Activated CD8-positive, alpha-beta T cell treated with anti-CD3 and anti-CD28 coated beads, Interleukin-2, amount 10 ng/mL, durations not matched to agents 7 days and 5 days (primary cell): ENCODE measurements around the gene SIAH1. TPM values are rescaled to one million over a fixed set of nuclear protein-coding genes. Genes with fewer than 3 reads are reported as not detected.
A peak's percentile ranks its signal among the peaks of the same experiment; 100 is the strongest.
"Not testable (repeated sequence)": the region's sequence is repeated elsewhere in the genome, so short reads cannot be mapped to it uniquely, and the experiment has no call there.

Experiments
- ATAC-seq: fragments of 150-1000 bp; cut with Tn5 transposase; one replicate; pipeline ENCODE4 v1.10.0; 2021; ENCODE audit warnings: moderate library complexity
- CTCF ChIA-PET: fragments of 350-600 bp; sonication (Branson Sonifier 250); formaldehyde crosslinking; loops from one replicate; lab custom pipeline; 2021; ENCODE audit warnings: antibody characterized with exemption; lab: Charles Lee
- POLR2A ChIA-PET: fragments of 350-600 bp; sonication (Branson Sonifier 250); formaldehyde crosslinking; loops from one replicate; lab custom pipeline; 2021; ENCODE audit warnings: antibody characterized with exemption; lab: Charles Lee
- DNase-seq: peaks from one replicate; pipeline ENCODE4 v3.0.0-alpha.2; 2020
- H3K27ac Mint-ChIP-seq: one replicate; pipeline ENCODE4 v1.8.0; 2021; ENCODE audit warnings: mild to moderate bottlenecking, mixed read lengths
- H3K27me3 Mint-ChIP-seq: one replicate; pipeline ENCODE4 v1.8.0; 2021; ENCODE audit warnings: low read depth, mixed read lengths
- H3K36me3 Mint-ChIP-seq: one replicate; pipeline ENCODE4 v1.8.0; 2021; ENCODE audit warnings: low read depth, mixed read lengths
- H3K4me1 Mint-ChIP-seq: one replicate; pipeline ENCODE4 v1.8.0; 2021; ENCODE audit warnings: low read depth, mixed read lengths
- H3K4me3 Mint-ChIP-seq: one replicate; pipeline ENCODE4 v1.8.0; 2021; ENCODE audit warnings: mild to moderate bottlenecking, mixed read lengths
- H3K9me3 Mint-ChIP-seq: one replicate; pipeline ENCODE4 v1.8.0; 2022; ENCODE audit warnings: mixed read lengths; ENCODE audit not compliant: insufficient read depth
- total RNA-seq, 2 experiments: library from RNA; stranded (reverse); gene quantifications; one replicate each; pipeline ENCODE4 v1.2.3, GENCODE V29; 2021

SIAH1 gene
- total RNA-seq, 2 experiments from 2014 or later = 14.9 to 15.6 TPM

DNA sequence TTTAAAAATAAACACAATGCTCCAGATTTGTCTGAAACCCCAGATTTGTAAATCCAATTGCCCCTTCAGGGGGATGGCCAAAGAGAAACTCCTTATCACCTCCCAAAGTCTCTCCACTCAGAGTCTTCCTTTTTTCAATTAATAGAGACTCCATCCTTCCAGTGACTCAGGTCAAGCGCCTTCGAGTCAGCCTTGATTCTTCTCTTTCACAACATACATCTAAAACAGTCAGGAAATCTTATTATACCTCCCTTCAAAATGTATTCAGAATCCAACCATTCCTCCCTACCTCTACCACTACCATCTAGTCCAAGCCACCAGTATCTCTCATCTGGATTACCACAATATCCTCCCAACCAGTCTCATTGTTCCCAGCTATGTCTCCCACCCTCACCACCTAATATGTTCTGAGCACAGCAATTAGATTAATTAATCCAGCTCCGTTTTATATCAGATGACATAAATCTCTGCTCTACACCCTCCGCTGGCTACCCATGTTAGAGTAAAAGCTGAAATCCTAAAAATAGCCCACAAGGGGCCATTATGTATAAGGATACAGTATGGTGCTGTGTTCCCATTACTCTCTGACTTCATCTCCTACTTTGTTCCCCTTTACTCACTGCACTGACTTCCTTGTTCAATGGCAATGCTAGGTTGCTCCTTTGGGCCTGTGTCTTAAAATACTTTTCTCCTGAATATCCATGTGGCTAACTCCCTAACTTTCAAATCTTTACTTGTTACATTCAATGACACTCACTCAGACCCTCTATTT lies 11.8 kb downstream of the SIAH1 start:
- H3K9me3 Mint-ChIP-seq = no peaks in the 10 kb centered on the region
- DNase-seq (no peak), ATAC-seq (no peak)
- ChIA-PET POLR2A (no interaction called here), CTCF (no interaction called here)
- peaks cover 23% of the 10 kb centered on the region for H3K4me1 Mint-ChIP-seq
- no peaks in the 10 kb centered on the region for H3K36me3 Mint-ChIP-seq
- H3K27ac Mint-ChIP-seq = no peak overlapping the region
- no peaks in the 10 kb centered on the region for H3K27me3 Mint-ChIP-seq
- H3K4me3 Mint-ChIP-seq = no peak overlapping the region

DNA sequence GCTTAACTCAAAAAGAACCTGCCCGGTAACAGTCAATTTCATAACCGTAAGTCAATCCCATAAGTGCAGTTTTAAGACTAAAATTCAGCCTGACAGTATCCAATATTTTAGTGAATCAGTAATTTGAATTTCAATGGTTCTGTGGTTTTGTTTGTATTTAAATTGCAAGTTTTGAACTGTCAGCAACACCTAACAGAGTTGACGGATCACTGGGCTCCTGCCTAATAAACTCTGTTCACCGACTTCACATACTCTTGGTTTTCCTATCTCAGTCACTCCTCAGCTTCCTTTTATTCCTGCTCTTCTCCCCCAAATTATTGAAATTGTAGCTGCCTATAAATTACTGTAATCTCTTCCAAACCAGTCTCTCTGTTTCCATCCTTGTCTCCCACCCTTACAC lies 12.5 kb downstream of the SIAH1 start:
- H3K4me3 Mint-ChIP-seq = no peak overlapping the region
- no peaks in the 10 kb centered on the region for H3K27me3 Mint-ChIP-seq
- H3K36me3 Mint-ChIP-seq = no peaks in the 10 kb centered on the region
- DNase-seq = no peak
- CTCF ChIA-PET = interaction anchor here (1.0 kb wide), 1 partner anchor 19 kb away, joined by 3 read pairs; no protein-coding TSS in a partner anchor
- peaks cover 16% of the 10 kb centered on the region for H3K4me1 Mint-ChIP-seq
- H3K9me3 Mint-ChIP-seq = no peaks in the 10 kb centered on the region
- ATAC-seq = no peak
- POLR2A ChIA-PET = no interaction called here
- H3K27ac Mint-ChIP-seq = no peak overlapping the region

- Mint-ChIP-seq H3K27ac (no peak overlapping the region), H3K4me1 (peaks cover 22% of the 10 kb centered on the region), H3K27me3 (no peaks in the 10 kb centered on the region), H3K4me3 (no peak overlapping the region), H3K9me3 (no peaks in the 10 kb centered on the region), H3K36me3 (no peaks in the 10 kb centered on the region)
- DNase-seq (no peak), ATAC-seq (no peak)
- ChIA-PET POLR2A (no interaction called here), CTCF (no interaction called here)
Observed at GRCh38 chr16:48371393-48371780, 13.8 kb downstream of the SIAH1 start.

GRCh38 chr16:48370668-48371392 lies 14.4 kb downstream of the SIAH1 start:
- H3K9me3 Mint-ChIP-seq, ATAC-seq, DNase-seq, H3K27ac Mint-ChIP-seq, H3K36me3 Mint-ChIP-seq, H3K4me3 Mint-ChIP-seq, POLR2A ChIA-PET, H3K27me3 Mint-ChIP-seq: not testable (repeated sequence)
- H3K4me1 Mint-ChIP-seq = peaks cover 25% of the 10 kb centered on the region
- CTCF ChIA-PET = interaction anchor here (0.6 to 2.4 kb wide), 5 partner anchors 10 to 259 kb away, joined by 3 to 12 read pairs (median 7); no protein-coding TSS in a partner anchor

DNA sequence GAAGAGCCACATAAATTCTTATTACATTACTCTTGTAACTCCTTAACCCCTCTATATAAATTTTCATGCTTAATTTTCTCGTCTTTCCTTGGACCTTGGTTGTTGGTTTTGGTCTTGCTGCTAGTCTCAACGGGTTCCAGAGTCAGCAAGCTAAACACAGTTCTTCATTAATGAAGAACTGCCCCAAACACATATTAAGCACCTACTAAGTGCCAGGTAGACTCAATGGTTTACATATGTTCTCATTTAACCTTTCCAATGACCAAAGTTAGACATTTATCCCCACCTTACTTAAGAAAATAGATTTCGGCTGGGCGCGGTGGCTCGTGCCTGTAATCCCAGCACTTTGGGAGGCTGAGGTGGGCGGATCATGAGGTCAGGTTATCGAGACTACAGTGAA lies 15.0 kb downstream of the SIAH1 start:
- Mint-ChIP-seq H3K36me3 (peaks cover 2% of the 10 kb centered on the region), H3K27ac (no peak overlapping the region), H3K4me1 (peaks cover 30% of the 10 kb centered on the region), H3K27me3 (no peaks in the 10 kb centered on the region), H3K9me3 (no peaks in the 10 kb centered on the region), H3K4me3 (no peak overlapping the region)
- POLR2A ChIA-PET = no interaction called here
- CTCF ChIA-PET = interaction anchor here (0.6 to 6.9 kb wide), 6 partner anchors 10 to 260 kb away, joined by 3 to 49 read pairs (median 8); no protein-coding TSS in a partner anchor
- ATAC-seq (no peak), DNase-seq (no peak)

GRCh38 chr16:48369765-48370164 lies 15.4 kb downstream of the SIAH1 start:
- H3K27me3 Mint-ChIP-seq = no peaks in the 10 kb centered on the region

GRCh38 chr16:48367441-48368049 lies 17.7 kb downstream of the SIAH1 start:
- ATAC-seq = no peak
- peak overlapping the region; percentile 15 for H3K4me3 Mint-ChIP-seq
- peak overlapping the region; percentile 98 for H3K27ac Mint-ChIP-seq

More at GRCh38 chr16:48369765-48370164, 15.4 kb downstream of the SIAH1 start:
- ATAC-seq (no peak), DNase-seq (no peak)
- ChIA-PET POLR2A (no interaction called here), CTCF (interaction anchor here (1.5 to 6.9 kb wide), 5 partner anchors 11 to 260 kb away, joined by 4 to 49 read pairs (median 9); no protein-coding TSS in a partner anchor)
- H3K27ac Mint-ChIP-seq = no peak overlapping the region
- H3K4me1 Mint-ChIP-seq = peaks cover 35% of the 10 kb centered on the region
- H3K9me3 Mint-ChIP-seq = no peaks in the 10 kb centered on the region
- peaks cover 2% of the 10 kb centered on the region for H3K36me3 Mint-ChIP-seq
- H3K4me3 Mint-ChIP-seq = no peak overlapping the region

DNA sequence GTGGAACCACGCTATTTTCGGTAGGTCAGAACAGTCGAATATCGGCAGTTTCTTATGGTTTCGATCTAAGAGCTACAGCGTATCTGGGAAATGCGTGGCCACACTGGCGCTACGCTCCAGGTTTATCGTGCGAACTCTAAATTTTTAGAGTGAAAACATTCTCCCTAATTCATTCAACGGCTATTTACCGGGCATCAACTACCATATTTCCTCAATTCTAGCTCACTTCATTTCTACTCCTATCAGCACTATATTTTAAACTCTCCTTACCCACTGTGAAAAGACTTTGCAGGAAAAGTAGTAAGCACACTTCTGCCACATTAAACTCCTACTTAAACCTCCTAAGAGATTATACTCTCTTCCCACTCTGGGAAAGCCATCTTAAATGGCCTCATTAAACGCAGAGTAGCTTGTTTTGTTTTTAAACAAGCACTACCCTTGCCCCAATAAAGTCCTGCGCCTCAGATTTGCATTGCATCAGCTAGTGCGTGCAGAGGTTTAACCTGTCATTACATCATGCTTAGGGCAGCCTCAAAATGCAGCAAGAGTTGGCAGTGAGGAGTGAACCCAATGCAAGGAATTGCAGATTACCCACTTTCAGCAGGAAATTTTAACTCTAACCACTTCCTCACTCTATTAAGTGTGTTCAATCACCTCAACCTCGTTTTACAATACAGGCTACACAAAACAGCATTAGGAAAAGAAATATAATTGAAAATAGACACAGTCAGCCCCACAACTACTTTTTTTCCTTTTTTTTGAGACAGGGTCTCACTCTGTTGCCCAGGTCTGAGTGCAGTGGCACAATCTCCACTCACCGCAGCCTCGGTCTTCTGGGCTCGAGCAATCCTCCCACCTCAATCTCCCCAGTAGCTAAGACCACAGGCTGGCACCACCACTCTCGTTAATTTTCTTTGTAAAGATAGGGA lies 18.8 kb downstream of the SIAH1 start:
- no peaks in the 10 kb centered on the region for H3K9me3 Mint-ChIP-seq
- H3K4me1 Mint-ChIP-seq = peaks cover 45% of the 10 kb centered on the region
- H3K4me3 Mint-ChIP-seq = peak overlapping the region; percentile 93

More at GRCh38 chr16:48367441-48368049, 17.7 kb downstream of the SIAH1 start:
- no peaks in the 10 kb centered on the region for H3K9me3 Mint-ChIP-seq
- no peak for DNase-seq
- H3K27me3 Mint-ChIP-seq = no peaks in the 10 kb centered on the region
- H3K36me3 Mint-ChIP-seq = peaks cover 7% of the 10 kb centered on the region
- ChIA-PET CTCF (interaction anchor here (1.9 to 6.9 kb wide), 4 partner anchors 13 to 263 kb away, joined by 8 to 49 read pairs (median 21); no protein-coding TSS in a partner anchor), POLR2A (interaction anchor here (0.7 to 2.7 kb wide), 5 partner anchors 12 to 245 kb away, joined by 3 to 19 read pairs (median 14); partner anchors contain the start of gene SIAH1)
- H3K4me1 Mint-ChIP-seq = peaks cover 45% of the 10 kb centered on the region

DNA sequence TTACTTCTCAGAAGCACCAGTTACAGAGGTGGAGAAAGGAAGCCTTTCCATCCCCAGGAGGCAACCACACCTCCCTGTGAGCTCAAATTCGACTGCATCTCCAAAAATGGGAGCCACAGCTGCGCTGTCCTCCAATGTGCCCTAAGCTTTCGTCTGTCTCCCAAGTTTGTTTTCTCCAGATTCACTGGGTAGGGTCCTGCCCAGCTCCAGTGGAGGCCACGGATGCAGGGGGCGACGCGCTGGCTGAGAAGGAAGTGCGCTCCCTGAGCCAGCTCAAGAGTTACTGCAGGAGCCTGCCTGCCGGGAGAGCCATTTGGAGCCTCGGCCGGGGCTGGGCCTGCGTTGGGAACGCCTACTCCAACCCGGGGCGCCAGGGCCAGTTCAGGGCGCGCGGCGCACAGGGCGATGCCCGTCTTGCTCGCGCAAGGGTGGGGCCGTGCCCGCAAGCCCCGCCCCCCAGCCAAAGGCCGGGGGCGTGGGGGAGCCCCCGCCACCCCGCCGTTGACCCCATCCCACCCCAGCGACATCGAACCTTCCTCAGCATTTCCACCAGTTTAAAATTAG lies 19.5 kb downstream of the SIAH1 start:
- DNase-seq (peak; percentile 86), ATAC-seq (peak; percentile 98)
- ChIA-PET CTCF (interaction anchor here (0.8 to 6.9 kb wide), 8 partner anchors 11 to 265 kb away, joined by 3 to 49 read pairs (median 7); no protein-coding TSS in a partner anchor), POLR2A (interaction anchor here (1.0 to 2.7 kb wide), 10 partner anchors 9 to 263 kb away, joined by 3 to 19 read pairs (median 6); partner anchors contain the start of genes N4BP1 and SIAH1)
- H3K27ac Mint-ChIP-seq = peak overlapping the region; percentile 98
- no peaks in the 10 kb centered on the region for H3K27me3 Mint-ChIP-seq
- H3K9me3 Mint-ChIP-seq = no peaks in the 10 kb centered on the region
- H3K4me1 Mint-ChIP-seq = peaks cover 46% of the 10 kb centered on the region
- H3K36me3 Mint-ChIP-seq = peaks cover 21% of the 10 kb centered on the region
- H3K4me3 Mint-ChIP-seq = peak overlapping the region; percentile 93

More for the DNA sequence above, 18.8 kb downstream of the SIAH1 start:
- CTCF ChIA-PET = interaction anchor here (0.8 to 6.9 kb wide), 8 partner anchors 12 to 264 kb away, joined by 3 to 49 read pairs (median 7); no protein-coding TSS in a partner anchor
- POLR2A ChIA-PET = interaction anchor here (1.0 to 2.7 kb wide), 10 partner anchors 9 to 263 kb away, joined by 3 to 19 read pairs (median 6); partner anchors contain the start of genes N4BP1 and SIAH1
- Mint-ChIP-seq H3K36me3 (peaks cover 16% of the 10 kb centered on the region), H3K27me3 (no peaks in the 10 kb centered on the region), H3K27ac (peak overlapping the region; percentile 98)
- DNase-seq (peak; percentile 81), ATAC-seq (peak; percentile 79)

DNA sequence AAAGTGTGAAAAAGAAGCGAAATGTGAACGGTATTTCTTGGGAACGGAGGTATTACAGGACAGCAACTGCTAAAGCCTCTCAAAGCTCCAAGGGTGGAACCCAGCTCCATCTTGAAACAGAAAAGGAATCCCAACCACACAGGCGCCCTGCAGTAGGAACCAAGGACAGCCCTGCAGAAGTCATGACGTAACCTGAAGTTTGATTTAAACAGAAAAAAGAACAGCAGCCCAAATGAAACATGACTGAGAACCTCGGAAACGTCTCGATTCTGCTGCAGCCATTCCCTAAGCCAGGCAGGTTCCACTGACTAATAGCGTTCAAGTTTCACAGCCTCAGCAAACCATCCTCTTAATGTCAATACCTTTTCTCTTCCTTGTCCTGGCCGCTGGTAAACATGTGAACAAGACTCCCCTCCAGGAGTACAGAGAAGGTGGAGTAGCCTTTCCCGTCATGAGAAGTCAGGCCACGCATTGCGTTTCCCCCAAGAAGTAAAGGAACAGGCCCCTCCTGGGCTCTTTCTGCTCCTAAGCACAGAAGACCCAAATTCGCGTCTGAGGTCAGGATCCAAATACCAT lies 20.1 kb downstream of the SIAH1 start:
- ChIA-PET CTCF (interaction anchor here (1.0 to 6.9 kb wide), 5 partner anchors 10 to 258 kb away, joined by 3 to 49 read pairs (median 6); partner anchors contain the start of gene SIAH1), POLR2A (interaction anchor here (1.7 to 2.7 kb wide), 6 partner anchors 12 to 264 kb away, joined by 3 to 19 read pairs (median 10); partner anchors contain the start of gene SIAH1)
- DNase-seq (no peak), ATAC-seq (no peak)
- Mint-ChIP-seq H3K36me3 (peaks cover 23% of the 10 kb centered on the region), H3K4me1 (peaks cover 46% of the 10 kb centered on the region), H3K27me3 (no peaks in the 10 kb centered on the region), H3K27ac (peak overlapping the region; percentile 98), H3K4me3 (peak overlapping the region; percentile 93), H3K9me3 (no peaks in the 10 kb centered on the region)
